Retinal pigment epithelial cell (primary cell): ENCODE data around the gene SNRNP200.

Experiments used
- DNase-seq: peaks from one replicate; pipeline ENCODE4 v3.0.0-alpha.2; 2010; ENCODE audit warnings: low read depth
- H3K4me3 ChIP-seq: 2 replicates; pipeline ENCODE4 v1.5.1; 2011; ENCODE audit warnings: mild to moderate bottlenecking, low read length, control low read depth, moderate library complexity
- CTCF ChIP-seq: conservative IDR thresholded peaks from 2 replicates; pipeline ENCODE4 v1.5.1; 2011; ENCODE audit warnings: low read depth, low read length, control low read depth, inconsistent platforms

Gene SNRNP200

GRCh38 chr2:96345438-96345837 lies 40.1 kb upstream of the SNRNP200 start:
- DNase-seq: no peak
- H3K4me3 ChIP-seq: no peak overlapping the region
- peak; percentile 57 for TF ChIP-seq CTCF

- no peak for TF ChIP-seq CTCF
- no peak overlapping the region for H3K4me3 ChIP-seq
- no peak for DNase-seq
These were observed 38.7 kb upstream of the SNRNP200 start for GRCh38 chr2:96344011-96344410.

GRCh38 chr2:96342085-96342484 lies 36.7 kb upstream of the SNRNP200 start:
- no peak for TF ChIP-seq CTCF
- no peak overlapping the region for H3K4me3 ChIP-seq
- DNase-seq: no peak

GRCh38 chr2:96341641-96342040 lies 36.3 kb upstream of the SNRNP200 start:
- no peak overlapping the region for H3K4me3 ChIP-seq
- DNase-seq: no peak
- TF ChIP-seq CTCF: no peak

GRCh38 chr2:96340493-96341414 lies 35.4 kb upstream of the SNRNP200 start:
- no peak for TF ChIP-seq CTCF
- no peak for DNase-seq
- H3K4me3 ChIP-seq: no peak overlapping the region

GRCh38 chr2:96336873-96337272 lies 31.5 kb upstream of the SNRNP200 start:
- no peak for DNase-seq
- TF ChIP-seq CTCF: no peak
- no peak overlapping the region for H3K4me3 ChIP-seq
